Neuronal stem cell (in vitro differentiated cells): ENCODE data around the gene OSBPL2.

ENCODE experiments used
- DNase-seq: peaks from one replicate; pipeline ENCODE4 v3.0.0-alpha.2; 2013; ENCODE audit warnings: low spot score
- H2AFZ ChIP-seq: one replicate; pipeline ENCODE4 v1.6.1; 2013; ENCODE audit warnings: mild to moderate bottlenecking, low read length, inconsistent platforms
- H2AK5ac ChIP-seq: 2 replicates; pipeline ENCODE4 v1.6.1; 2013; ENCODE audit warnings: low read depth, mild to moderate bottlenecking, inconsistent platforms, low read length, moderate library complexity, mixed read lengths
- H2BK120ac ChIP-seq: 2 replicates; pipeline ENCODE4 v1.6.1; 2013; ENCODE audit warnings: low read depth, mild to moderate bottlenecking, inconsistent platforms, low read length, moderate library complexity, mixed read lengths
- H2BK12ac ChIP-seq: one replicate; pipeline ENCODE4 v1.6.1; 2013; ENCODE audit warnings: low read length, inconsistent platforms
- H2BK15ac ChIP-seq: 2 replicates; pipeline ENCODE4 v1.6.1; 2013; ENCODE audit warnings: mild to moderate bottlenecking, low read length, inconsistent platforms, mixed read lengths
- H2BK5ac ChIP-seq: one replicate; pipeline ENCODE4 v1.6.1; 2013; ENCODE audit warnings: inconsistent platforms, mild to moderate bottlenecking, low read length, moderate library complexity
- H3K14ac ChIP-seq: one replicate; pipeline ENCODE4 v1.6.1; 2013; ENCODE audit warnings: low read length, inconsistent platforms
- H3K18ac ChIP-seq: 2 replicates; pipeline ENCODE4 v1.6.1; 2013; ENCODE audit warnings: low read length, inconsistent platforms
- H3K23ac ChIP-seq: 2 replicates; pipeline ENCODE4 v1.6.1; 2013; ENCODE audit warnings: low read depth, mild to moderate bottlenecking, mixed read lengths, low read length, inconsistent platforms; ENCODE audit not compliant: poor library complexity
- H3K27ac ChIP-seq: replicated peaks from 3 replicates; pipeline ENCODE4 v1.5.1; 2013; ENCODE audit warnings: low read length, inconsistent platforms
- H3K27me3 ChIP-seq, 3 experiments: 2 replicates each; pipeline ENCODE4 v1.6.1; 2013; ENCODE audit warnings: low read length in 3 of 3, mild to moderate bottlenecking in 2 of 3, inconsistent platforms in 1 of 3, low read depth in 1 of 3, mixed read lengths in 1 of 3, moderate library complexity in 1 of 3; ENCODE audit not compliant: control insufficient read depth in 3 of 3, insufficient read depth in 3 of 3
- H3K36me3 ChIP-seq, 2 donors: replicated peaks in 1 of 2; 2 replicates each; pipeline ENCODE4 v1.6.1; 2013; ENCODE audit warnings: low read length in 2 of 2; ENCODE audit not compliant: control insufficient read depth in 2 of 2, insufficient read depth in 2 of 2
- H3K4ac ChIP-seq: 2 replicates; pipeline ENCODE4 v1.6.1; 2013; ENCODE audit warnings: inconsistent platforms, mild to moderate bottlenecking, low read length, moderate library complexity
- H3K4me1 ChIP-seq, 2 donors: 1 replicate in 1 of 2; 2 replicates in 1 of 2; pipeline ENCODE4 v1.6.1; 2013; ENCODE audit warnings: low read length in 2 of 2, low read depth in 1 of 2; ENCODE audit not compliant: control insufficient read depth in 2 of 2, insufficient read depth in 1 of 2
- H3K4me2 ChIP-seq: one replicate; pipeline ENCODE4 v1.6.1; 2013; ENCODE audit warnings: mild to moderate bottlenecking, low read length, inconsistent platforms; ENCODE audit not compliant: insufficient read depth, poor library complexity, severe bottlenecking
- H3K4me3 ChIP-seq, 2 donors: 2 replicates each; pipeline ENCODE4 v1.5.1; 2013; ENCODE audit warnings: low read length in 2 of 2, mild to moderate bottlenecking in 2 of 2, inconsistent platforms in 1 of 2, moderate library complexity in 1 of 2
- H3K79me1 ChIP-seq: one replicate; pipeline ENCODE4 v1.6.1; 2013; ENCODE audit warnings: low read depth, mild to moderate bottlenecking, inconsistent platforms, low read length, moderate library complexity
- H3K9ac ChIP-seq: one replicate; pipeline ENCODE4 v1.6.1; 2013; ENCODE audit warnings: mild to moderate bottlenecking, low read depth, low read length, inconsistent platforms; ENCODE audit not compliant: poor library complexity
- H3K9me3 ChIP-seq, 2 donors: replicated peaks in 1 of 2; 2 replicates each; pipeline versions ENCODE3 to v1.6.1; 2013; ENCODE audit warnings: low read length in 2 of 2, mild to moderate bottlenecking in 2 of 2, inconsistent platforms in 1 of 2, low read depth in 1 of 2, mixed read lengths in 1 of 2, moderate library complexity in 1 of 2; ENCODE audit not compliant: control insufficient read depth in 2 of 2, insufficient read depth in 1 of 2
- H4K8ac ChIP-seq: one replicate; pipeline ENCODE4 v1.6.1; 2013; ENCODE audit warnings: low read depth, mild to moderate bottlenecking, inconsistent platforms, low read length, moderate library complexity
- H4K91ac ChIP-seq: one replicate; pipeline ENCODE4 v1.6.1; 2013; ENCODE audit warnings: low read length, low read depth, mild to moderate bottlenecking, inconsistent platforms; ENCODE audit not compliant: poor library complexity
- WGBS, 2 donors: extraction: QIAGEN DNeasy Blood & Tissue Kit; methylation state at CpG; one replicate each; pipeline ENCODE4 v1.1.7; 2013; ENCODE audit warnings: missing lambda C conversion rate in 2 of 2, mixed read lengths in 1 of 2; ENCODE audit not compliant: insufficient read length in 2 of 2, insufficient replicate concordance in 1 of 2; ENCODE audit errors: extremely low coverage in 2 of 2; 5-methylcytosine and 5-hydroxymethylcytosine counted together

The OSBPL2 gene

GRCh38 chr20:62301773-62302340 is 63.5 kb downstream of the OSBPL2 start:
- peak overlapping the region; percentile 99 for H3K27ac ChIP-seq
- no peak overlapping the region for H2BK15ac ChIP-seq
- H4K8ac ChIP-seq: no peak overlapping the region
- H3K4me2 ChIP-seq: peak overlapping the region; percentile 93
- no peak overlapping the region for H3K4ac ChIP-seq
- H2BK12ac ChIP-seq: no peak overlapping the region
- no peak overlapping the region for H4K91ac ChIP-seq
- no peak overlapping the region for H2AK5ac ChIP-seq
- no peak overlapping the region for H3K23ac ChIP-seq
- DNase-seq: peak; percentile 88
- no peaks in the 10 kb centered on the region for H3K27me3 ChIP-seq
- WGBS, 2 donors: no CpG with 5 or more reads among the region's 24 CpGs
- peak overlapping the region; percentile 89 for H2BK5ac ChIP-seq
- H3K9me3 ChIP-seq: no peaks in the 10 kb centered on the region
- peaks cover 28% of the 10 kb centered on the region for H3K79me1 ChIP-seq
- no peak overlapping the region for H2BK120ac ChIP-seq
- H3K14ac ChIP-seq: no peak overlapping the region
- H3K36me3 ChIP-seq: peaks cover 24 to 38% of the 10 kb centered on the region in 2 donors
- H3K9ac ChIP-seq: no peak overlapping the region
- peak overlapping the region; percentile 31 for H3K18ac ChIP-seq
- H3K4me3 ChIP-seq: peak overlapping the region in 1 of 2 donors; percentile 97
- H3K4me1 ChIP-seq: peaks cover 8 to 10% of the 10 kb centered on the region in 2 donors
- H2AFZ ChIP-seq: peak overlapping the region; percentile 95

- Histone ChIP-seq H3K18ac (peak within 1 kb of the TSS; percentile 99), H3K27me3 (no peaks in the 10 kb centered on the region), H3K4me3 (peak within 1 kb of the TSS; percentile 97), H3K14ac (peak within 1 kb of the TSS; percentile 96), H2BK120ac (no peak within 1 kb of the TSS), H2BK12ac (peak within 1 kb of the TSS; percentile 63), H3K23ac (peak within 1 kb of the TSS; percentile 85), H3K4me2 (peak within 1 kb of the TSS; percentile 93), H3K27ac (peak within 1 kb of the TSS; percentile 99), H3K79me1 (peaks cover 31% of the 10 kb centered on the region), H2AK5ac (peak within 1 kb of the TSS; percentile 90), H2BK5ac (peak within 1 kb of the TSS; percentile 90), H3K9ac (peak within 1 kb of the TSS; percentile 99), H3K4ac (peak within 1 kb of the TSS; percentile 77), H4K8ac (no peak within 1 kb of the TSS), H2BK15ac (peak within 1 kb of the TSS; percentile 90), H3K36me3 (peaks cover 30 to 45% of the 10 kb centered on the region in 2 donors), H3K4me1 (peaks cover 8 to 10% of the 10 kb centered on the region in 2 donors), H4K91ac (no peak within 1 kb of the TSS), H3K9me3 (no peaks in the 10 kb centered on the region), H2AFZ (peak within 1 kb of the TSS; percentile 95)
- WGBS, 2 donors: no CpG with 5 or more reads among the region's 81 CpGs
- DNase-seq: peak; percentile 99
Observed at GRCh38 chr20:62302341-62303061, 64.2 kb downstream of the OSBPL2 start, which contains the start of gene ADRM1. ADRM1 (plus strand) TSS chr20:62302997; CDS start chr20:62303569, 572 bp downstream.

- Histone ChIP-seq H3K4me2 (peak overlapping the region; percentile 89), H3K9me3 (no peaks in the 10 kb centered on the region), H4K91ac (no peak overlapping the region), H4K8ac (no peak overlapping the region), H3K9ac (peak overlapping the region; percentile 99), H3K27me3 (no peaks in the 10 kb centered on the region), H2BK15ac (no peak overlapping the region), H2BK5ac (peak overlapping the region; percentile 90), H3K79me1 (peaks cover 31% of the 10 kb centered on the region), H3K14ac (peak overlapping the region; percentile 38), H3K4ac (no peak overlapping the region), H3K36me3 (peaks cover 35 to 50% of the 10 kb centered on the region in 2 donors), H2BK120ac (no peak overlapping the region), H2AFZ (peak overlapping the region; percentile 72), H3K27ac (no peak overlapping the region), H3K23ac (peak overlapping the region; percentile 85), H3K18ac (peak overlapping the region; percentile 85), H2BK12ac (peak overlapping the region; percentile 41), H3K4me3 (peak overlapping the region; percentile 97), H2AK5ac (peak overlapping the region; percentile 90), H3K4me1 (peaks cover 8 to 10% of the 10 kb centered on the region in 2 donors)
- WGBS, 2 donors: no CpG with 5 or more reads among the region's 39 CpGs
- no peak for DNase-seq
Observed at GRCh38 chr20:62303062-62303339, 64.7 kb downstream of the OSBPL2 start.
